Renal pelvis (tissue), 4 donors: ENCODE measurements around the gene ASPHD2. TPM values are rescaled to one million over a fixed set of nuclear protein-coding genes. Genes with fewer than 3 reads are reported as not detected.
"Not testable (repeated sequence)": the region's sequence is repeated elsewhere in the genome, so short reads cannot be mapped to it uniquely, and the experiment has no call there.

Experiments
- DNase-seq: peaks from one replicate; pipeline ENCODE4 v3.0.0-alpha.2; 2013
- polyA plus RNA-seq, 3 donors: library from polyadenylated mRNA; unstranded; fragments of 120-200 nt; gene quantifications; one replicate each; pipeline ENCODE4 v1.2.1, GENCODE V29; 2013; ENCODE audit not compliant: insufficient read length in 3 of 3

The ASPHD2 gene
- polyA plus RNA-seq, 3 donors: 3.7 to 3.9 (median 3.9) TPM

DNA sequence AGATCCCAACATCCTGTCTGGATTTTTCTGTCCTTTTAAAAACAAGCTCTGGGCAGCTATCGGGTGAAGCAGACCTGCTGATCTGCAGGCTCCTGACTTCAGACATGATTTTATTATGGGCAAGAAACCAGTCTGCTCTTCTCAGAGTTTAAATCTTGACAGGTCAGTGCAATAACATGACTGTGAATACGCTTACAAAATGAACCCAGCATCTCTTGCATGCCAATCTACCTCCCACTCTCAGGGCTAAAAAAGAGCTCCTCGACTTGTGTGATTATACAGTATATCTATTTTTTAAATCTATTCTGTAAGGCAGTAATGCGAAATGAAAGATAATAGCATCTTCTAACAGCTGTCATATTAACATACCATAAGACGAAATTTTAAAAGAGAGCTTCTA, 18.7 kb upstream of the ASPHD2 start:
- DNase-seq: no peak

DNA sequence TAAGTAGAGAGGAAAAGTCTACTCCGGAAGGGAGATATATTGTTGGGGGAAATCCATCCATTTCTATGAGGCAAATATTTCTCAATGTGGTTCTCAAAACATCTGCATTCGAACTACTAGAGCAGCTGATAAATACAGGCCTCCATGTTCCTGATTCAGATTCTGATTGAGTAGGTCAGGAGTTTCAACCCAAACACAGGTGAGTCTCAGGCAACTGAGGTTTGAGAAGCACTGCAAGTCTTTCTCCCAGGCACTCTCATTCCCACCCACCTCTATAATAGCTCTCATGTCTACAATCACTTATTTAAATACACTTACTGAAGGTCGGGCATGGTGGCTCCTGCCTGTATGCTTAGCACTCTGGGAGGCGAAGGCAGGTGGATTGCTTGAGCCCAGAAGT, 14.7 kb upstream of the ASPHD2 start:
- no peak for DNase-seq

DNA sequence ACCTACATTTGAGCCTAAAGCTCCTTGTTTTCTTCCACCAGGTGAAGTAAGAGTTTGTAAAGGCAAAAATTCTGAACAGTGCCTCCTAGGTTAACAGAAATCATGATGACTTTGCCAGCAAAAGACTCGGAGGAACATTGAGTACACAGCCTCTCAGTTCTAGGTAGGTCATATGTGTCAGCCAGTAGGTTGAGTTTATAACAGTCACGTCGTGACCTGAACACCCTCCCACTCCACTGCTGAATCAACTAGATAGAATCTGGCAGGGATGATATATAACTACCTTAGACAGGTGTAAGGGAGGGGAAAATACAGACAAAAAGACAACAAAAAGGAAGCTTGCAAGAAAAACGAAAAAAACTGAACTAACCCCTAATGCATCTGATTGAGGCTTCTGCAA, 12.8 kb upstream of the ASPHD2 start:
- DNase-seq: no peak

DNA sequence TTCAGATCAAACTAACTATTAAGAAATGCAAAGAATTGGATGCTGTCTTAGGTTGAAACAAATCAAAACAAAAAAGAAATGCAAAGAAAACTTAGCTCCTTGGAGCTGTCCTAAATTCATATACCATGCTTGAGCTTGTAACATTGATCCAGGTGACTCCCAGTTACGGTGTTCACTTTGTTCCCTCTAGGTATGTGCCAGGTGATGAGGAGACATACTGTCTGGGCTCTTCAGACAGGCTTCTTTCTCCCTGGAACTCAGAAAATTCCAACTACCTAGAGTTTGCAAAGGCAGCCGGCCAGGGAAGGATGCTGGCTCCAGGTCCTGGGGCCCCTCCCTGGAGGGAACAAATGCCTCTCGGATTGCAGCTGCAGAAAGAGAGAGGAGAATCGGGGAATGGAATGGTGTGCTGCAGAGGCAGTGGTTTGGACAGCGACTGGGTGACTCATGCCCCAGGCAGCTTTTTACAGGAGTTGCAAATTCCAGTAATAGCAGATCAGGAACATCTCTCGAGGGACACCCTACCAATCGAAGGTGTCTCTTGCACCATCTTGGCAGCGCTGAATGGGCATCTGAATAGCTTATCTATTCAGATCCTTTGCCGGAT, 12.3 kb upstream of the ASPHD2 start:
- no peak for DNase-seq

DNA sequence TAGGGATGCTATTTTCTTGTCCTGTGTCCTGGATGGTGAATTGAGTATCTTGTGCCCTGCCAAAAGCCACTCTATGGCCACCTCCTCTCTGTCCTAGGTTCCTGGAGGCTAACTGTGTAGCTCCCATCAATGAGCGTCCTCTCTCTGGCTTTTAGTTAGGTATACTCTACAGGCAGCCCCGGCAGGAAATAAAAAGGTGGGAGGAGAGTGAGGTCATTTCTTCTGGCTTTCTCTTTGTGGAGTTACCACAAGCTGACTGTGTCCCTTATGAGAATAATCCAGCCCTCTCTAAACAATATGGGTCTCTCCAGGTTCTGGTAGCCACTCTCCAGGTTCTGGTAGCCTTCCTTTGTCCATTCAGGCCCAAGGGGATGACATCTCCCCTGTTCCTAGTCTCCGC, 11.7 kb upstream of the ASPHD2 start:
- DNase-seq: no peak

DNA sequence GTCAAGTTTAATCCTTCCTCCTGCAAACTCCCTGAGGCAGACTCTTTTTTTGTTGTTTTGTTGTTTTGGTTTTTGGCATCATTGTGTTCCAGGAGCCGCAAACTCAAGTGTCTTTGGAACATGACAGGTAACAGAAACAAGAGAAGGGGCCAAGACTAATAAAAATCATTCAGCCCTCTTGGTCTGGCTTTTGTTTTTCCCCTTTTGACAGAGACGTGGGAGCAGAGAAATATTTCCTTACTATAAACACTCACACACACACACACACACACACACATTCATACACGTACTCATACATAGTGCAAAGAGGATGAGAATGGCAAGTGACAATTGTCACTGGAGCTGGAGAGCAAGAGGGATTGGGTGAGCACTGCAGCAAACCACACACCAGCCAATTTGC, 10.4 kb upstream of the ASPHD2 start:
- no peak for DNase-seq

DNA sequence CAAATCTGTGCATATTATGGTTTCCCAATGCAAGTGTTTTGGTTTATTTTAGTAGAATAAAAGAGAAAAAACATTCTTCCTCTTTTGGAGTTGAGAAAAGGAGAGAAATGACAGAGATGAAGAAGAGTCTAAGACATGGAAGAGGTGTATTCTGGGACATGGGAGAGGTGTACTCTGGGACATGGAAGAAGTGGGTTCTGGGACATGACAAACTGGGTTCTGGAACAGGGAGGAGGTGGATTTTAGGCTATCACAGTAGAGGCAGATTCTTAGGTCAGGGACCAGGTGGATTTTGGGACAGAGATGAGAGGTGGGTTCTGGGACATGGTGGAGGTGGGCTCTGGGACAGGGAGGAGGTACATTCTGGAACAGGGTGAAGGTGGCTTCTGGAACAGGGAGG, 2.1 kb upstream of the ASPHD2 start:
- DNase-seq: no peak

DNA sequence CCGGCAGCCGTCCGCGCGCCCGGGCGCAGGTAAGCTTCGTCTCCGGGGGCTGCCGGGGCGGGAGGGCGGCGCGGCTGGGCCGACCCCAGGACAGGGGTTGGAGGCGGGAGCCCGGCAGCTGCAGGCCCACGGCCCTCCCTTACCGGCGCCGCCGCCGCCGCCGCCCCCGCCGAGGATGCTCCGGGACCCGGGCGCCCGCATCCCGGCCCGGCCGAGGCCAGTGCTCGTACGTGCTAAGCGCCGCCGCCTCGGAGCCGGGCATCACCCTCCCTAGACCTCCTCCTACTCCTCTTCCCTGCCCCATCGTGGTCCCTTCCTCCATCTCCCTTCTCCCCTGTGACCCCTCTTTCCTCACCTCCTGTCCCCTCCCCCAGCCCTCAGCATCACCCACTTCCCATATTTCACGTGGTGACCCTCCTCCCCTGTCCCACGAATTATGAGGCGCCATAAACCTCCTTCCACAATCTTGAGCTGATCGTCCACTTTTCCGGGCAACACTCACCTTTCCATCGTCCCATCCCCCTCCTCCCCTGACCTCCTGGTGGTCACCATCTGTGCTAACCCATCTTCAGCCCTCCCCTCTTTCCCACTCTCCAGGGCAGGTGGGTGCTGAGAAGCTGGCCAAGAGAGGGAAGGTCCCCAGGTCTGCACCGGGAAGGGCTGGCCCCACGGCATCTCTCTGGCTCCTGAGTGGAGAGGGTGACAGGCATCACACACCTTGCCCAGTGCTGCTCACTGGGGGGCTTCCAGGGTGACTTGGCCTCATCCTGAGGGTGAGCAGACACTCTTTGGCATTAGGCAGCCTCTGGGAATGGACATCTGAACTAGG, 612 bp downstream of the ASPHD2 start:
- no peak for DNase-seq

DNA sequence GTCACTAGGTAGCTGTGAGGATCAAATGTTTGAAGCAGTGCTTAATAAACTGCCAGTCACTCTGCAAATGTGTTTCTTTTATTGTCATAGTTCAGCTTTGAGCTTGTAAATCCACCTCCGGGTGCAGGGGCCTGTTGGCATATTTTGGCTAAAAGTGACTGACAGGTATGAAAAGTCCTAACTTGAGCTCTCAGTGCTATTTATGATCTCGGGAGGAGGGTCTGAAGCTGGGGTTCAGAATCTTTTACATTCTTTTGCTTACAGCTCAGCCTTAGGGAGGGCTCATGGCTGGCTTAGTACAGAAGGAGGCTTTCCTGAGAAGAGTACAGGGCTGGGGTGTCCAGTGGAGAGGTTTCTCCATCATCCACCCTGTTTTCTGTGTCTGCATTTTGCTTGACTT, 1.5 kb downstream of the ASPHD2 start:
- no peak for DNase-seq

DNA sequence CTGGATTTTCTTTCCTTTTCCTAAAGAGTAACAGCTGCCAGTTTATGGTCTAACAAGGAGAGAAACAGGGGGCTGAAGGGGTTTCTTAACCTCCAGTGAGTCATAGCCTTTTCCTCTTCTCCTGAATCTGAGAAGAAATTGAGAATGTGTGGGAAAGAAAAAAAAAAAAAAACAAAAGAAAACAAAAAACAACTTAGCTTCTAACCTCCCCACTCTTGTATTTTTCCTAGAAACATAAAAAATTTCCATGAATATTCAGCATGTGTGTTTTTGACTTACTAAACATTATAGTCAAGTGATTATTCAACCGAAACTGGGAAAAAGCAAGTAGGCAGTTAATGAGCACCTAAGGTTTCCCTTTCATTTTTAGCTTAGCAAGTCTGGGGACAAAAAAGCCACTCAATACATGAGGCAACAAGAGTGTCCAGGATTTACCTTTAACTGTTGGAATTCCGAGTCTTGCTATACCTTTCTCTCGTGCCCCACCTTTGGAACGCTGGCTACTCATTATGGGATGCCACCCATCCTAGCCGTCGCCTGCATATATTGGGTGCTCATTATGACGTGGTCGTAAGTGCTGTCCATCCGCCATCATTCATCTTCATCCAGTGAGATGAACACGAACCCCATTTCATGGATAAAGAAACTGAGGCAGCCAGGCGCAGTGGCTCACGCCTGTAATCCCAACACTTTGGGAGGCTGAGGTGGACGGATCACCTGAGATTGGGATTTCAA, 2.4 kb downstream of the ASPHD2 start:
- no peak for DNase-seq

DNA sequence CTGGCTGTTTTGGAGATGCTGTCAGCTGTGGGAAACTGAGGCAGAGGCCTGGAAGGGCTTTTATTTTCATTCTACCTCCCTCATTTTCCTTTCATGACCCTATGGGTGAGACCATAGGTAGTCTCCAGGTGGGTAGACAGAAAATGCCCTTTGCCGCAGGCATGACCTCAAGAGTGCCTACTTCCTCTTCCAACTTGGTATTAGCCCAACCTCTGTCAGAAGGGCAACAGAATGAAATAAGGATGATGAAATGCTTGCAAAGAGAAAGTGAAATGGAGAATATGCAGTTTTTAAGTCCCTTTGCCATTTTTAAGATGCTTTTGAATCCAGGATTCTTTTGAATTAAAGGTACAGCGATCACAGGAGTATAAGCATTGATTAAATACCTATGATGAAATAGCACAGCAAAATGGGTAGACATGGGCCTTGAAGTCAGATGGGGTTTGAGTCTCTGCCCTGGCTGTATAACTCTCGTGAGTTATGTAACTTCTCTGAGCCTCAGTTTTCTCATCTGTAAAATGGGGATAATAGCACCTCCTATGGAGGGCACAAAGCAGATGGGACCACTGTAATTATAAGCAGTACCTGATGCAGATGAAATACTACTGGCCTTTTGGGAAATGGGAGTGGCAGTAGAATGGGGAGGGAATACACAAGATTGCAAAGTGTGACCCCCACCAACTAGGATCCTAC, 3.7 kb downstream of the ASPHD2 start:
- no peak for DNase-seq

DNA sequence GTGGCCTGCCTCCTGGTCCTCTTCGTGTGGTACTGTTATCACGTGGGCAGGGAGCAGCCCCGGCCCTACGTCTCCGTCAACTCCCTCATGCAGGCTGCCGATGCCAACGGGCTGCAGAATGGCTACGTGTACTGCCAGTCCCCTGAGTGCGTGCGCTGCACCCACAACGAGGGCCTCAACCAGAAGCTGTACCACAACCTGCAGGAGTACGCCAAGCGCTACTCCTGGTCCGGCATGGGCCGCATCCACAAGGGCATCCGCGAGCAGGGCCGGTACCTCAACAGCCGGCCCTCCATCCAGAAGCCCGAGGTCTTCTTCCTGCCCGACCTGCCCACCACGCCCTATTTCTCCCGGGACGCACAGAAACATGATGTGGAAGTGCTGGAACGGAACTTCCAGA, 4.7 kb downstream of the ASPHD2 start:
- no peak for DNase-seq

DNA sequence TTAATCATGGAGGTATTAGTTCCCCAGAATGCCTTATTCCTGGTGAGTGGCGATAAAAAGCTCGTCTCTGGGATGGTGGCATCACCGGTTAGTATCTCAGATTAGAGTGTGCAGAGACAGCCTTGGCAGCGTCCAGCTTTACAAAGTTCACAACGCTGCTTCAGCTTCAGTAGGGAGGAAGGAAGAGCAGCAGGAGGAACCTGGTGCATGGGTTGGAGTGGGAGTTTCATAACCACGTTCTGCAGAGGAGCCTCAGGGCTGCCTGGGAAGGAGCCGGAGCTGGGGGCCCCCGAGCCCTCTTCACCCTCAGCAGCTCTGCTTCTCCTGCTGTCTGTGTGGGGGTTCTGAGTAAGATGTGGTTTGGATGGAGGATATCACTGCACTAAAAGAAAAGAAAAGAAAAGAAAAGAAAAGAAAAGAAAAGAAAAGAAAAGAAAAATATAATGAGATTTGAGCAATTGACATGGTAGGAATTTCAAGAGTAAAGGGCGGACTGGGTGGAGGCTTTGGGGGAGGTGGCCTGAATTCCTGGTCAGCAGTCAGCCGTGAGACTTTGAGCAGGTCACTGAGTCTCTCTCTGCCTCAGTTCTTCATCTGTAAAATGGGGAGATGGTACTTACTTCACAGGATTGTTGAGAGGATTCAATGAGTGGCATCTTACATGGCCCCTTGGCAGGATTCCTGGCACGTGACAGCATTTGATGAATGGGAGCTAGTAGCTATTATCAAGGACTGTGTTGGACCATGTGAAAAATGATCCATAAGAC, 6.5 kb downstream of the ASPHD2 start:
- DNase-seq: no peak

DNA sequence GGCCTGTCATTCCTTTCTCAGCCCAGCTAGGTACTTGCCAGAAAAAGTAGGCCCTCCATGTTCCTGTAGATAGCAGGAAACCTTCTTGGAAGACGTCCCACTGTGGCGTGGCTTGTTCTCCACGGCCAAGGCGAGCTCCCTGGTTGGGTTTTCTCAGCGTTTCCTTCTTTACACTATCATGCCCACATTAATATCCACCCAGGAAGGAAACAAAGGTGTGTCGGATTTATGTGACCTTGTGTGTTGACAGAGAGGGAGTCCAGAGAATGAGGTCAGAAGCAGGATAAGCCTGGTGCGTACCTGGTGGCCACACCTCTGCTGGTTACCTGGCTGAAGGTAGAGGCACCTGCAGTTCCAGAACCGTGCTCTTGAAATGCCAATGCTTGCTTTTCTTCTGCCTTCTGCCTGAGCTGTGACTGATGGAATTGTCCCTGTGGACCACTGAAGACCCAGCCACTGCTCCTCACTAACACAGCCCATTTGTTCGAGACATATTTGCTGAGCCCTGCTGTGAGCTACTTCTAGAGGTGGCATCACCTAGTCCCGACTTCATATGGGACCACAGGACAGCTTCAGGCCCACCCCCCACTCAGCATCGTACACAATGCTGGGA, 7.9 kb downstream of the ASPHD2 start:
- DNase-seq: no peak

DNA sequence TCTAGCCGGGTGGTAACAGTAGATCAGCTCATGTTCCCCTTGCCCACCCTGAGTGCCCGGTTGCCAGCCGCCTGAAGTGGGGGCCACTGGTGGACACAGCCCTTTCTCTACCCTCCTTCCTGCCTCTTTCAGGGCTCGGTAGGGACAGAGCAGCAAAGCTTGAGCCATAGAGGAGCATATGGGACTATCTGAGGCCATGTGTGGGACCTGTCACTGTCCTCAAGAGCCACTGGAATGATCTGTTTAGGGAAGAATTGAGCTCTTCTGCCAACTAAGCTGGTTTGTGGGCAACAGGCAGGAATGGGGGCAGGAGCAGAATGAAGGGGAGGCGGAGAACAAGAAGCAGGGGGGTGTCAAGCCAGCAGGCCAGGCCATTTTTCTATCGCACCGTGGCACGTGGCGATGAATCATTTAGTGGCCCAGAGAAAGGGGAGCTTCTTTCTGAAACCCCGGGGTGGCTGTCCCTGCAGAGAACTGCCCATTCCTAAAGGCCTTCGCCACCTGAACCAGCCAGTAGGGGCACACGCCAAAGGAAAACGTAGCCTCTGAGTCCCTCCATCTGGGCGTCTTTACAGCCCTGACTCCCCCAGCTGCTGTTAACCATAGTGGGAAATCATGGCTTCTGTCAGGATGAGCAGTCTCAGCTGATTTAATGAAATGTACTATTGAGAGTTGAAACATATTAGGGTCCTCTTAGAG, 8.8 kb downstream of the ASPHD2 start:
- DNase-seq: no peak

DNA sequence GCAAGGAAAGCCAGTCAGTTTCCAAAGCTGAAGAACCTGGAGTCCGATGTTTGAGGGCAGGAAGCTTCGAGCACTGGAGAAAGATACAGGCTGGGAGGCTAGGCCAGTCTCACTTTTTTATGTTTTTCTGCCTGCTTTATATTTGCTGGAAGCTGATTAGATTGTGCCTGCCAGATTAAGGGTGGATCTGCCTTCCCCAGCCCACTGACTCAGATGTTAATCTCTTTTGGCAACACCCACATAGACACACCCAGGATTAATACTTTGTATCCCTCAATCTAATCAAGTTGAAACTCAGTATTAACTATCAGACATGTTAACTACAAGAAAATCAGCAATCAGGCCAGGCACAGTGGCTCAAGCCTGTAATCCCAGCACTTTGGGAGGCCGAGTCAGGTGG, 9.7 kb downstream of the ASPHD2 start:
- DNase-seq: not testable (repeated sequence)

DNA sequence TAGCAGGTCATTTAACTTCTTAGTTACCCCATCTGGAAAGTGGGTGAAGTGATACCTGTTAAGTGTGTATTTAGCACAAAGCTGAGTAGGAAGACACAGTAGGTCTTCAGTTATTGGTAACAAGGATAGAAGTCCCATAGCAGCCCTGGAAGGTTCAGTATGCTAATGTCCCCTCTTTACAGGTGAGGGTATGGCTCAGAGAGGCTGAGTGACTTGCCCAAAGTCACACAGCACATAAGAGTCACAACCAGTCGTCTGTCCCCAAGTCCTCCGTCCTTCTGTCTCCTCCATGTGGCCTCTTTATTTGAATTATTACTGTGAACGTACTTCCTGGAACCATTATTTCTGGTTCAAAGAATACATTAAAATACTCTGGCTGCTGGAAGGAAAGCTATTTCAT, 10.5 kb downstream of the ASPHD2 start:
- no peak for DNase-seq

DNA sequence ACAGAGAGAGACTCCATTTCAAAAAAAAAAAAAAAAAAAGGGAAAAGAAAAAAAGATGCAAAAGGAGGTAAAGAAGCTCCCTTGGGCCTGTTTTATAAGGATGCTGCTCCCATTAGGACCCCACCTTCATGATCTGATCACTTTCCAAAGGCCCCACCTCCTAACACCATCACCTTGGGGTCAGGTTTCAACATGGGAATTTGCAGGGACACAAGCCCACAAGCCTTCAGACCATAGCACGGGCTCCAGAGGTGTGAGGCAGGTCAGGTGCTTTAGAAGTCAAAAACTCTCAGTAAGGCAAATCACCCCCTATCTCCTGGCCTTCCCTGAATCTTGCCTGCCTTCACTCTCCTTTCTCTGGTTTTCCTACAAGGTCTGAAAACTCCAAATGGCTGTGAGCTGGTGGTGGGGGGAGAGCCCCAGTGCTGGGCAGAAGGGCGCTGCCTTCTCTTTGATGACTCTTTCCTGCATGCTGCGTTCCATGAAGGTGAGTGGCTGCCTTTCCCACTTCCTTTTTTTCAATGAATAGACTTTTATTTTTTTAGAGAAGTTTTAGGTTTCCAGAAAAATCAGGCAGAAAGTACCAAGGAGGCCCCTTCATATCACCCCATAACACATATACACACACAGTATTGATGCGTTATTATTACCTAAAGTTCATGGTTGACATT, 13.2 kb downstream of the ASPHD2 start:
- no peak for DNase-seq

DNA sequence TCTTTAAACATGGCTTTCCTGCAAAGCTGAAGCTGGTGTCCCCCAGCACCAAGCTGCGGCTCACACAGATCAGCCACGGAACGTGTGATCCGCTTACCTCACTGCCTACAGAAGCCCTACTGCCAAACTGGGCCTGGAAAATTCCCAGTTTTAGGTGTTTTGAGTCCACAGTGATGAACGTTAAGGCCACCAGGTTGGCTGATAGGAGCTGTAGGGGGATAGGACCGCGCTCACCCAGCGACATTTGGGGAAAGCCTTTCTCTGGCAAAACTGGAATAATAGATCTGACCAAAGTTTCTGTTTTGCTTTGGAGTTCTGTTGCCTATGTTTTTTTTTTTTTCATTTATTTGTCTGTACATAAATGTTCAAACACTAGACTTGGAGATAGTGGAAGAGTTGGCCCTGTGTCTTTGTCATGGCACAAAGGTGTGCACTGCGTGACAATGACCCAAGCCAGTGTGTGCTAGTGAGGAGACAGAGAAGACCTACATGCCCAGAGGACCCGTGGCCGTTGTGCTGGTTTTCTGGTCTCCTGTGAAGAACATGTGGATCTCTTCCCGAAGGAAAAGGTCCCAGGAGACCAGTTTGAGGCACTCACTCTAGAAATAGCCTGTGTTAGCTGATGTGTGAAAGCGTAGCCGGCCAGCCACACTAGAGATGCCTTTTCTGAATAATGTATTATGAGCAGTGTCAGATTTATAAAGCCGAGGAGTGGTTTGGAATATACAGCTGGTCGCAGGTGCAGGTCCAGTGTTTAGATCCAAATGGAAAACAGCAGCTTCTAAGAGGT, 15.0 kb downstream of the ASPHD2 start:
- DNase-seq: no peak
